GM12801 (cell line): ENCODE measurements around the gene DDX10.
A peak's percentile ranks its signal among the peaks of the same experiment; 100 is the strongest.

Experiments used
- CTCF ChIP-seq: IDR thresholded peaks from one replicate; pipeline ENCODE4 v1.5.1; 2011; ENCODE audit warnings: control low read depth; ENCODE audit not compliant: insufficient read length; ENCODE audit errors: extremely low read depth

DDX10 gene

GRCh38 chr11:108685419-108686130 lies 20.7 kb downstream of the DDX10 start:
- TF ChIP-seq CTCF: no peak

DNA sequence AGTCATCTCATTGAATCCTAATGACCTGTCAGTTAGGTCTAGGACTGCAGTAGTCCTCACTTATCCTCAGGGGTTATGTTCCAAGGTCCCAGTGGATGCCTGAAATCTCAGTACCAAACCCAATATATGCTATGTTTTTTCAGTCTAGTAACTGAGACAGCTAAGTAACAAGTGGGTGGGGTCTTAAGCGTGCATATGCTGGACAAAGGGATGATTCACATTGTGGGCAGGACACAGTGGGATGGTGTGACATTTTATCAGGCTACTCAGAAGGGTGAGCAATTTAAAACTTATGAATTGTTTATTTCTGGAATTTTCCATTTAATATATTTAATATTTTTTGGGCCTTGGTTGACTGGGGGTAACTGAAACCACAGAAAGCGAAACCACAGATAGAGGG lies 29.0 kb downstream of the DDX10 start:
- TF ChIP-seq CTCF: no peak

GRCh38 chr11:108694846-108695245 lies 30.0 kb downstream of the DDX10 start:
- TF ChIP-seq CTCF: no peak

DNA sequence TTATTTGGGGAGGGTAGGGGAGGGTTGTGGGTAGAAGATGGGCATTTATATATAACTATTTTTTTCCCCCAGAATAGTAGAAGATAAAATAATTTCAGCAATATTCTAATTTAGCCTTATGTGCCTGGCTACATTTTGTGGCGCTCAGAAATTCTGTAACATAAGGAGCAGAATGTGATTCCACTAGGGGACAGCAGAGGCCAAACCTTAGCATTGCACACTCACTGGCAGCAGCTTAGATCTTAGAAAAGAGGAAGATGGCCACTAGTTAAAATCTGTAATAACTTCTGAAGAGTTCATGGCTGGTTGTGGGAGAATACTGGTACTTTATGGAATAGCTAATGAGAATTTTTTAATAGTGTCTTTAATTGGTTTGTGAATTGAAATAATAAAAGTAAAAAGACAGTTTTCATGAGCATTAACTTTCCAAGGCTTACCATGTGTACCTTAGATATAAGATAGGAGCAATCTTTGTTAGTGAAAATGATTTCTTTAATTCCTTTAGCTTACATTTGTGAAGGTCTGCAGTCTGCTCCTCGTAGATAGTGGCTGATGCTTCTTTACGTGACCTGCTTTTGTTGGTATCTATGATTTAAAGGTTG lies 33.1 kb downstream of the DDX10 start:
- TF ChIP-seq CTCF: peak; percentile 78

DNA sequence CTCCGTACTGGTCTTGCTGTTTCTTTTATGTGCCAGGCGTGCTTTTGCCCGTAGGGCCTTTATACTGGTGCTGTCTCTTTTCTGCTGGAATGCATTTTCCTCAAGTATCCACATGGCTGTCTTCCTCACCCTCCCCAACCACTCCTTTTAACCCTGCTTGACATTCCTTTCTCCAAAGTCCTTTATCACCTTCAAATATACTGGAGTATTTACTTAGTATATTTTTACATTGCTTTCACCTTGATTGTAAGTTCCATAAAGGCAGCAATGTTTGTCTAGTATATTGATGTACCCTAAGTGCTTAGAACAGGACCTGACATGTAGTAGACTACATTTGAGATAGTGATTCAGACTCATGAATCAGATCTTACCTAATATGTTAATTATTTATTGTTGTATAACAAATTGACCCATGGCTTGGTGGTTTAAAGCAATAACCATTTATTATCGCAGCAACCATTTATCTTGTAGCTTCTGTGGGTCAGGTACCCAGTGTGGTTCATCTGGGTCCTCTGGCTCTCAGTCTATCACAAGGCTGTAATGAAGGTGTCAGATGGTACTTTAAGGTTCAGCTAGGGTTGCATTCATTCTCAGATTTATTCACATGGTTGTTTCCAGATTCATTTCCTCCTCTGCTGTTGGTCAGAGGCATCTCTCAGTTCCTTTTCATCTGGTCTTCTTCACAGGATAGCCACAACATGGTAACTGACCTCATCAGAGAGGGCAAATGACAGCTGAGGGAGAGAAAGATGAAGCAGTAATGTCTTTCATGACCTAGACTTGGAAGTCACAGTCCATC lies 34.2 kb downstream of the DDX10 start:
- no peak for TF ChIP-seq CTCF

GRCh38 chr11:108703916-108704315 lies 39.0 kb downstream of the DDX10 start:
- TF ChIP-seq CTCF: no peak

DNA sequence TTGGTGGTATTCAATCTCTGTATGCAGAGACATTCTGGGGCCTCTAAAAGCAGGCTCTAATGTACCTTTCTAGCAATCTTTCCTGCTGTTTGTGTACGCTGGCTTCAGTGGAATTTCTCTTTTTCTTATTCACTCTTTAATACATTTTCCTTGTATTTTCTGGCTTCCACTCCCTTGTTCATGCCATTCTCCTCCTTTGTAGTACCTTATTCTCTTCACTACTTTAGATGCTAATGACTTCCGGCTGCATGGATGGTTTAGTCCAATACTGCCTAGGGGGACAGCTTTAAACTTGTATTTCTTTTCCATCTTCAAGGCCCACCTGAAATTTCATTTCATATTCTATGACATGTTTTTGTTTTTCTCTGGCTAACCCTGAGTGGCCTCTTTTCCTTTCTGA lies 40.2 kb downstream of the DDX10 start:
- TF ChIP-seq CTCF: no peak
